HG03175 (cell line): ENCODE data around the gene DEXI.
"Not testable (repeated sequence)": the region's sequence is repeated elsewhere in the genome, so short reads cannot be mapped to it uniquely, and the experiment has no call there.

Source experiments
- ATAC-seq: cut with Tn5 transposase; IDR thresholded peaks from one replicate; pipeline ENCODE4 v1.9.1; 2021; ENCODE audit warnings: mild to moderate bottlenecking, moderate library complexity; ENCODE audit not compliant: unreplicated experiment

DEXI gene

DNA sequence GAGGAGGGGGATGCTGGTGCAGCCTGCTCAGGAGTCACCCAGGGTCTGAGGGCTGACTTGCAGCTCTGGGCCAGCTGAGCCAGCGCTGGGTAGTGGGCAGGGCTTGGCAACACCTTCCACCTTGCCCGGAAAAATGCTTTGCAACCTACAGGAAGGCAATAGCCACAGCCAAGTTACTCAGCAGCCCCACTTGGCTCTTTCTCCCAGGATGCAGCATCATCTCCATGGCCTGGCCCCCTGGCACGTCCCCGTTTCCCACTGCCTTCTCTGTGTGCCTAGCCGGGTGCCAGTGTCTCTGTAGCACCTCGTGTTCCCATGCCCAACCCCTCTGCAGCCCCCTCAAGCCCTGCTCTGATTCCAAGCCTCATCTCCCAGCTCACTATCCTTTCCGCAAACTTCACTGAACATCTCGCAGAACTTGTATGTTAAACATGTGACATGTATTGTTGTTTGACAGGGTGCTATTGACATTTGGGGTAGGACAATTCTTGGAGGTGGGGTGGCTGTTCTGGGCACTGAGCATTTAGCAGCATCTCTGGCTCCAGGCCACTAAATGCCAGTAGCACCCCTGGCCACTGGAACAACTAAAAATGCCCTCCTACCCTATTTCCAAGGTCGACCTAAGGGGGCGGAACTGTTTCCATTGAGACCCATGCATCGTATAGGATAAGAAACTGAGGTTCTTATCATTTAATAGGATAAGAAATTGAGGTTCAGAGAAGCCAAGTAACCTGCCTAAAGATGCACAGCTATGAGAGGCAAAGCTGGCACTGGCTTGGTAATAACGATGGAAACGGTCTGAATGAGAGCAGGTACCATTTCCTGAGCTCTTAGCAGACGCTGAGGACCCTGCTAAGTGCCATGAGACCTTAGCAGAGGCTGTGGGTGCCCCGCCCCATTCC, 12.2 kb downstream of the DEXI start:
- ATAC-seq, result no peak

DNA sequence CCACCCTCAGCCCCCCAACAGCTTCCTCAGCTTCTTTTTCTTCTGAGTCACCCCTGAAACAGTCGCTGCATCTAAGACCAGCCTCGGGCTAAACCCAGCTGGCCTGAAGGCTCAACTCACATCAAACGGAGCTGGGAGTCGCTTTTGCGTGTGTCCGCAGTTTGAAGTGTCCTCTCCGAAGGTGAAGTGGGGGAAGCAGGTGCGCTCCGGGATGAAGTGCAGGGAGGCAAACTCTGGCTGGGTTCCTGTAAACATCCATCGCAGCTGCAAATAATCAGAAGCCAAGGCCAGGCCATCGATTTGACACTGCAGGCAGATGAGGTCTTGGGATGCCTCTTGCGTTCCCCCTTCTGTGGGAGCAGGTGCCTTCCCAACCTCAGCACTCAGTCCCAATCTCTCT, 13.2 kb downstream of the DEXI start:
- ATAC-seq, result not testable (repeated sequence)

GRCh38 chr16:10927497-10928112, 14.7 kb downstream of the DEXI start:
- no peak for ATAC-seq

DNA sequence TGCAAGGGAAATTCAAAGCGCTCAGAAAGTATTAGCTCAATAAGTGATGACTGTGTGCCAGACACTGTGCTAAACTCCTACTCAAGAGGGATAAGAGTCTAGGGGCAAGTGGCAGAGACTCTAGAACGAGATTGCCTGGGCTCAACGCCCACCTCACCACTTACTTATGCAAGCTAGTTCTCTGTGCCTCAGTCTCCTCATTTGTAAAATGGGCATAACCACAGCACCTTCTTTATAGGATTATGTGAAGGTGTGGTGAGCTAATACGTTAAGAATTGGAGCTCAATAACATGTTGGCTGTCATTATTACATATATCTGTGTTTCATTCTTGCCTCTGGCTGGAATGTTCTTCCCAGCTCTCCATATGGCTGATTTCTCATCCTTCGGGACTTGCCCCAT, 15.4 kb downstream of the DEXI start:
- no peak for ATAC-seq

GRCh38 chr16:10926094-10926493, 16.2 kb downstream of the DEXI start:
- ATAC-seq, result no peak

DNA sequence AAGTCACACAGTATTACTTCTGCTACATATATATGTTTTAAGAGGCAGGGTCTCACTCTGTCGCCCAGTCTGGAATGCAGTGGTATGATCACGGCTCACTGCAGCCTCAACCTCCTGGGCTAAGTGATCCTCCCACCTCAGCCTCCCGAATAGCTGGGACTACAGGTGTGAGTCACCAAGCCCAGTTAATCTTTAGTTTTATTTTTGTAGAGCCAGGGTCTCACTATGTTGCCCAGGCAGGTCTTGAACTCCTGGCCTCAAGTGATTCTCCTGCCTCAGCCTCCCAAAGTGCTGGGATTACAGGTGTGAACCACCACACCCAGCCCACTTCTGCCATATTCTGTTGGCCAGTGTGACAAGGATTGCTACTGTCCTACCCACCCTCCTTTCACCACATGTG, 17.0 kb downstream of the DEXI start:
- ATAC-seq, result not testable (repeated sequence)

DNA sequence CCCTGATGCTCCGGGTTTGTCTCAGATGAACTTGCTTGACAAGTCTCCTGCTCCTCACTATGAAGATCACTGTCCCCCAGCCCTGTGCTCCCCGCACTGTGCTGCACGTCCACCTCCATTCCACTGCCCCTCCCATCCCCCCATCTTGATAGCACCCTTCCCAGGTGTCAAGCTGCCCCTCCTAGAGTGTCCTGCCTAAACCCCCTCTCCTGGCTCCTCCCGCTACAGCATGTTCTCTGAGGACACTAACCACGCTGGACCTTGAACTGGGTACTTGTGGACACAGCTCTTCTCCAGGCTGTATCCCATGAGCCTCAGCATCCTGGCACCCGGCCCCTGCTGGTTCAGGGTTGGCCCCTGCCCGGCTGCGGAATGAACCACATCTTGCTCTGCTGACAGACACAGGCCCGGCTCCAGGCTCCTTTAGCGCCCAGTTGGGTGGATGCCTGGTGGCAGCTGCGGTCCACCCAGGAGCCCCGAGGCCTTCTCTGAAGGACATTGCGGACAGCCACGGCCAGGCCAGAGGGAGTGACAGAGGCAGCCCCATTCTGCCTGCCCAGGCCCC, 18.5 kb downstream of the DEXI start:
- no peak for ATAC-seq

DNA sequence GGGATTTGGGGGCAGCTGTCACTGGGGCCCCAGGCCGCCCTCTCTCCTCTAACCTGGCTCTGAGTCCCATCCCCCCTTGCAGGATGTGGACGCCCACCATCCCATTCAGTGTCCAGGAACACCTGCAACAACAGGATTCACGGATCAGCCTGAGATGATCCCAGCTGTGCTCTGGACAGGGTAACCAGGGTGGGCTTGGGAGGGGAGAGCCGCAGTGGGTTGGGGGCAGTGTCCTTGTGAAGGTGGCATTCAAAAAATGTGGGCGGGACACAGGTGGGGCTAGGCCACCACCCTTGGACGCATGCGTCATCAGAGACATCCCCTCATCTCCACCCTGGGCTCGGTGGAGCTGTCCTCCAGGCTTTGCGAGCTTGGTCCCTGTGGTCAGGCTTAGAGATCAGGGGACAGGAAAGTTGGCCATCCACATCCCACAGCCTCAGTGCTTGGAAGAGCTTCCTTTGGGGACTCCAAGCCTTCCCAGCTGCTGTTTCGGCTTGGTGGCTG, 19.1 kb downstream of the DEXI start:
- no peak for ATAC-seq

GRCh38 chr16:10922328-10923145, 19.7 kb downstream of the DEXI start:
- no peak for ATAC-seq

DNA sequence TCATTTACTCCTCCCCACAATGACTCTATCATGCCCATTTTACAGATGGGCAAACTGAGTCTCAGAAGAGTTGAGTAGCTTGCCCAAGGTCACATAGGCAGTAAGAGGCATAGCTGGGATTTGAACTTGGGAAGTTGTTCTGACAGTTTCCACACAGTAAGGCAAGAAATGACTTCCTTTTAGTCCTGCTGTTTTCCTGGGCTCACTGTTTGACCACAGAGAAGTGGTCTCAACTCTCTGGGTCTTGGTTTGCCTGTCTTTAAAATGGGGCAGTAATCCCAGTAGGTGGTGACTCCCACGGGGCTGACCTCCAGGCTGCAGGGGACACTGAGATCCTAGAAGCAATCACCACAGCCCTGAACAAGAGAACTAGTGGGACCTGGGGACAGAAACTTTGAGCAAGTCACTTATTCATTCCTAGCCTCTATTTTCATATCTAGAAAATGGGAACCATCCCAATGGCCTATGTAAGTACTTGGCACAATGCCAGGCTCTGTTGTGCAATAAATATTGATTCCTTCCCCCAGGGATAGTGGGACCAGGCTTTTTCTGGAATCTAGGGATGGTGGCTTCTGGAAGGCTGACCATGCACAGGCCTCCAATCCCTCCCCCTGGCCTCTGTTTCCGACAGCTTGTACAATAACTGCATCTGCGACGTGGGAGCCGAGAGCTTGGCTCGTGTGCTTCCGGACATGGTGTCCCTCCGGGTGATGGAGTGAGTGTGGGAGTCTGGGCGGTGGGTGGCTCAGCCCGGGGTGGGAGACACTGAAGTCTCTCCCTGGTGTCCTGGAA, 20.5 kb downstream of the DEXI start:
- no peak for ATAC-seq

DNA sequence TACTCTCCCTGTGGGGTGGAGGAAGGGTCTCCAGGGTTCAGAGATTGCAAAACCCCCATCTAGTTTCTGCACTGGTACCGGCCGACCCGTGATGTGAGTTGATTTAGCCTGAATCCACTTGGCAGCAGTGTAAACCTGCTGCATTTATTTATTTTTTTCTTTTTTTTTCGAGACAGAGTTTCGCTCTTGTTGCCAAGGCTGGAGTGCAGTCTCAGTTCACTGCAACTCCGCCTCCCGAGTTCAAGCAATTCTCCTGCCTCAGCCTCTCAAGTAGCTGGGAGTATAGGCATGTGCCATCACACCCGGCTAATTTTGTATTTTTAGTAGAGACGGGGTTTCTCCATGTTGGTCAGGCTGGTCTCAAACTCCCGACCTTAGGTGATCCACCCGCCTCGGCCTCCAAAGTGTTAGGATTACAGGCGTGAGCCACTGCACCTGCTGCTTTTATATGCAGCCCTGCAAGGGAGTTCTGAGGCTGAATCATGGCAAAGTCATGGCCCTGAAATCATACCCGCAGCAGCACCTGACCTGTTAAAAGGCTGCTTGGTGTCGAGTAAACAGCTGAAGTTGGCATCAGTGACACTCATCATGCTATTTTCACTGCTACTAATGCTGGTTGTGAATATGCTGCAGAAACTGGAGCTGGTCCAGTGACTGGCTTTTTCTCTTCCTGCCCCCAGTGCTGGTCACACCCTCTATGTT, 21.4 kb downstream of the DEXI start:
- ATAC-seq, result no peak

DNA sequence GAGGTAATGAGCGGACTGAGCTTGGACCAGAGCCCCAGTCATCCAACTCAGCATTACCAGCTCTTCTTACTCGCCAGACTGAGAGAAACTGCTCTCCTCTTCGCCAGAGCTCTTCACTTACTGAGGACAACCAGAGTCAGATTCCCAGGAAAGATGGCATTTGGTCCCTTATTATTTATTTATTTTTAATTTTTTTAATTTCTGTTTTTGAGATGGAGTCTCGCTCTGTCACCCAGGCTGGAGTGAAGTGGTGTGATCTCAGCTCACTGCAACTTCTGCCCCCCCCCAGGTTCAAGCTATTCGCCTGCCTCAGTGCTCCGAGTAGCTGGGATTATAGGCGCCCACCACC, 23.3 kb downstream of the DEXI start:
- ATAC-seq, result no peak

GRCh38 chr16:10918294-10919002, 23.8 kb downstream of the DEXI start:
- ATAC-seq, result no peak

GRCh38 chr16:10916534-10916933, 25.7 kb downstream of the DEXI start:
- no peak for ATAC-seq

DNA sequence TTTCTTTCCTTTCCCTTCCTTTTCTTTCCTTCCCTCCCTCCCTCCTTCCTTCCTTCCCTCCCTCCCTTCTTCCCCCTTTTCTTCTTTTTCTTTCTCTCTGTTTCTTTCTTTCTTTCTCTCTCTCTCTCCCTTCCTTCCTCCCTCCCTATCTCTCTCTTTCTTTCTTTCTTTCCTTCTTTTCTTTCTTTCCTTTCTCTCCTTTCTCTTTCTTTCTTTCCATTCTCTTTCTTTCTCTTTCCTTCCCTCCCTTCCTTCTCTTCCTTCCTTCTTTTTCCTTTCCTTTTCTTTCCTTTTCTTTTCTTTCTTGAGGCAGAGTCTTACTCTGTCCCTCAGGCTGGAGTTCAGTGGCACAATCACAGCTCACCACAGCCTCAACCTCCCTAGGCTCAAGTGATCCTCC, 31.0 kb downstream of the DEXI start:
- no peak for ATAC-seq

DNA sequence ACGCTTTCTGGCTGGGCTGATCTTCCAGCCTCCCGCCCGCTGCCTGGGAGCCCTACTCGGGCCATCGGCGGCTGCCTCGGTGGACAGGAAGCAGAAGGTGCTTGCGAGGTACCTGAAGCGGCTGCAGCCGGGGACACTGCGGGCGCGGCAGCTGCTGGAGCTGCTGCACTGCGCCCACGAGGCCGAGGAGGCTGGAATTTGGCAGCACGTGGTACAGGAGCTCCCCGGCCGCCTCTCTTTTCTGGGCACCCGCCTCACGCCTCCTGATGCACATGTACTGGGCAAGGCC, 34.6 kb downstream of the DEXI start:
- ATAC-seq, result no peak

GRCh38 chr16:10906914-10907756, 35.1 kb downstream of the DEXI start:
- ATAC-seq, result no peak

DNA sequence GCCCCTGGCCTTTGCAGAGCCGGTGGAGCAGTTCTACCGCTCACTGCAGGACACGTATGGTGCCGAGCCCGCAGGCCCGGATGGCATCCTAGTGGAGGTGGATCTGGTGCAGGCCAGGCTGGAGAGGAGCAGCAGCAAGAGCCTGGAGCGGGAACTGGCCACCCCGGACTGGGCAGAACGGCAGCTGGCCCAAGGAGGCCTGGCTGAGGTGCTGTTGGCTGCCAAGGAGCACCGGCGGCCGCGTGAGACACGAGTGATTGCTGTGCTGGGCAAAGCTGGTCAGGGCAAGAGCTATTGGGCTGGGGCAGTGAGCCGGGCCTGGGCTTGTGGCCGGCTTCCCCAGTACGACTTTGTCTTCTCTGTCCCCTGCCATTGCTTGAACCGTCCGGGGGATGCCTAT, 35.8 kb downstream of the DEXI start:
- ATAC-seq, result no peak
